C4-2B (cell line): Measurements from ENCODE around the gene NAA80.

ENCODE experiments used
- H3K27ac ChIP-seq: fragments of 450-650 bp; 2 replicates; pipeline ENCODE4 v1.5.1; 2017
- ZFX ChIP-seq: fragments of 450-650 bp; IDR thresholded peaks from 2 replicates; pipeline ENCODE4 v1.6.1; 2017
- TF ChIP-seq, protein P1 (sequence below): fragments of 450-650 bp; conservative IDR thresholded peaks from 2 replicates; pipeline ENCODE4 v1.5.1; 2017; ENCODE audit warnings: mild to moderate bottlenecking

Gene NAA80

DNA sequence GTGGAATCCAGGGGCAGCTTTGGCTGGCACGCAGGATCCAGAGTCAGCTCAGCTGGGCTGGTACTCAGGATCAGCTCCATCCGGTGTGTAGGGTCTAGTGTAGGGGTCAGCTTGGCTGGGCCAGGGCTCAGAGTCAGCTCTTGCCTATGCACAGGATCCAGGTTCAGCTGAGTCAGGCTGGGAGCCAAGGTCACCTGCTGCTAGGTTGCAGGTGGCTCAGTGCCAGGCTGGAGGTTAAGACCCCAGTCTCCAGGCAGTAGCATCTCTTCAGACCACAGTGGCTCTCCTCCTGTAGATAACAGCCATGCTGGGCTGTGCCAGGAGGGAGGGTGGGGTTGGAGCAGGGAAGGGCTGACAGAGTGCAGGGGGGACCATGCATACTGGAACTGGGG is 1.8 kb downstream of the NAA80 start:
- H3K27ac ChIP-seq, result no peak overlapping the region
- no peak for TF ChIP-seq ZFX
- TF ChIP-seq, protein P1, sequence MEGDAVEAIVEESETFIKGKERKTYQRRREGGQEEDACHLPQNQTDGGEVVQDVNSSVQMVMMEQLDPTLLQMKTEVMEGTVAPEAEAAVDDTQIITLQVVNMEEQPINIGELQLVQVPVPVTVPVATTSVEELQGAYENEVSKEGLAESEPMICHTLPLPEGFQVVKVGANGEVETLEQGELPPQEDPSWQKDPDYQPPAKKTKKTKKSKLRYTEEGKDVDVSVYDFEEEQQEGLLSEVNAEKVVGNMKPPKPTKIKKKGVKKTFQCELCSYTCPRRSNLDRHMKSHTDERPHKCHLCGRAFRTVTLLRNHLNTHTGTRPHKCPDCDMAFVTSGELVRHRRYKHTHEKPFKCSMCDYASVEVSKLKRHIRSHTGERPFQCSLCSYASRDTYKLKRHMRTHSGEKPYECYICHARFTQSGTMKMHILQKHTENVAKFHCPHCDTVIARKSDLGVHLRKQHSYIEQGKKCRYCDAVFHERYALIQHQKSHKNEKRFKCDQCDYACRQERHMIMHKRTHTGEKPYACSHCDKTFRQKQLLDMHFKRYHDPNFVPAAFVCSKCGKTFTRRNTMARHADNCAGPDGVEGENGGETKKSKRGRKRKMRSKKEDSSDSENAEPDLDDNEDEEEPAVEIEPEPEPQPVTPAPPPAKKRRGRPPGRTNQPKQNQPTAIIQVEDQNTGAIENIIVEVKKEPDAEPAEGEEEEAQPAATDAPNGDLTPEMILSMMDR, result no peak

DNA sequence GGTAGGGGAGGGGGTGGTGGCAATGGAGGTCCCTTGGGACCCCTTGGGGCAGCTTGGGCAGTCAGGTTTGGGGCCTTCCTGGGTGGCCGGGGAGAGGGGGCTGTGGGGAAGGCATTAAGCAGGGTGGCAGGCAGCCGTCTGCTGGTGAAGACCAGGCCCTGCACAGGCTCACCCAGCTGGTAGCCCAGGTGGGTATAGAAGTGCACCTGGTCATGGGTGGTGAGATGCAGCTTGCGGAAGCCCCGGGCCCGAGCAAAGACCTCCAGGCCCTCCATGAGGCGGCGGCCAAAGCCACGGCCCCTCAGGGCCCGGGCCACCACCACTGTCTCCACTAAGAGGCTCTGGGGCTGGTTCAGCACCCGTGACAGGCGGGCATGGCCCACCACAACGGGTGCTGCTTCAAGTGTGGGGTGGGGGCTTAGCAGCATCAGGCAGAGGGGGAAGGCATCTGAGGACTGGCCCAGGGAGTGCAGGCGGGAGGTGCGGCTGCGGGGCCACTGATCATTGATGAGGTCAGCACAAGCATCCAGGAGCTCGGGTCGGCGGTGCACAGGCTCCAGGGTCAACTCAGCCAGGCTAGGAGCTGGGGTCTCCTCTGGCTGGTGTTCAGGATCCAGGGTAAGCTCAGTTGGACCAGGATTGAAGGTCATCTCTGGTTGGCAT is 2.4 kb downstream of the NAA80 start:
- H3K27ac ChIP-seq, result no peak overlapping the region
- TF ChIP-seq, protein P1, result no peak

DNA sequence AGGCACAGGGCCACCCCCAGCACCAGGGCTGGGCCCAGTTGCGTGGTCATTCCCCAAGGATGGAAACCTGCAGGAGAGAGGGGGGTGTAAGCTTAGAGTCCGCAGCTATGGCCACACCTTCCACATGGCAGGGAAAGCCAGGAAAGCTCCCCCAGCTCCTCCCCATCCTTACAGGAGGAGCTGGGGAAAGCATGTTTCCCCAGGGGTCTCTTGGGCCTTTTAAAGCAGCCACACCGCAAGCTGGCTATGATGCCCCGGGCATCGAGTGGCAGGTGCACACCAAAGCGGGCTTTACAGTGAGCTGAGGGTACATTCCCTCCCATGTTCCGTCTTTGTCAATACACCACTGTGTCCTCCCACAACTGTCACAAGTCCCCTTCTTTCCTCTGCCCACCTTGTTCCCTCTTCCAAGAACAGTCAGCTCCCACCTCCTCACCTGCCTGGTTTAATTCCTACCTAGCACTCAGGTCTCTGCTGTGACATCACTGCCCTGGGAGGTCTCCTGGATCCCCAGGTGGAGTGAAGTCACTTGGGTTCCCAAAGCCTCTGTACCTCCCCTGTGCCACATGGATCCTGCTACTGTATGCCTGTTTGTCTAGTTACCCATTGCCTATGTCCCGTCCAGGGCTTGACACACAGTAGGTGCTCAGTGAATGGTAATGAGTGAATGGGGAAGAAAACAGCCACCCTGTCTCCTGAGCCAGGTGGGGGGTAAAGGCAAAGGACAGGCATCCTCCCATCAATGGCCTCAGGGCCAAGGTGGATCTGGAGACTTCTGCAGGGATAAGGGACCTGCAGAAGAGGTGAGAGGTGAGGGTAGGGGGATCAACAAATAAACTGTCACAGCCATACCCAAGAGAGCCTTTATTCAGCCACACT is 3.4 kb downstream of the NAA80 start:
- H3K27ac ChIP-seq, result no peak overlapping the region

DNA sequence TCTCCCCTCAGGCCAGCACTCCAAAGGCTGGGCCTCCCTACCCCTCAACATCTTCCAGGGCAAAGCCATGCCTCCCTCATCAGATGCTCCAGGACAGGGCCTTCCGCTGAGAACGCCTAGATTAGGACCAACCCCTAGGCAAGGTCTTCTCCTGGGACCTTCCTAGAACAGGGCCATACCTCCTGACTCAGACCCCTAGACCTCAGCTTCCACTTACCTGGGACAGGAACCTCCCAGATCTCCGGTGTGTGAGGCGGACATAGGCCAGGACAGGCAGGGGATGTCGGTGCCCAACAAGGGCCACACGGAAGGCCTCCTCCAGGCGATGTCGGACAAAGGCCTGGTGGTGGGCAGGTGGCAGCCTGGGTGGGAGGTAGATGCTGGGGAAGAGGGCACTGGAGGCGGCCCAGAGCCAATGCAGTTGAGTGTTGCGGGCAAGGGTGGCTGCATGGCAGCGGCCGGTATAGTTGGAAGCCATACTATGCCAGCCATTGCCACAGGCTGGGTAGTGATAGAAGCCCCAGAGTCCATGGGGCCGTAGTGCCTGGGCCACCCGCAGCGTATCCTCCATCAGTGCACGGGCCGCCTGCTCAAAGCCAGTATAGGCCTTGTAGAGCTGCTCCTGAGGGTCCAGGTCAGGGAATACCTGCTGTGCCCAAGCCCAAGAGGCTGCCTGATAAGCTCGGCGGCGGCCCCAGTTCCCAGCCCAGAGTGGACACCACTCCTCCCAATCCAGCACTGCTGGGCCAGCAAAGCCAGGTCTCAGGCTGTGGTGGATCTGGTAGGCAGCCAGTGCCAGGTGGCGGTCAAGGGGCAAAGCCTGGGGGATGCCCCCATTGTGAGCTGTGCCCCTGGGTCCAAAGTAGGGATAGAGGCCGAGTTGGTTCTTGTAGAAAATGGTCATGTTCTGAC is 4.5 kb downstream of the NAA80 start:
- no peak overlapping the region for H3K27ac ChIP-seq
- TF ChIP-seq ZFX, result no peak
- TF ChIP-seq, protein P1, result no peak

More for the DNA sequence above, 3.4 kb downstream of the NAA80 start:
- no peak for TF ChIP-seq ZFX
- TF ChIP-seq, protein P1, result no peak

DNA sequence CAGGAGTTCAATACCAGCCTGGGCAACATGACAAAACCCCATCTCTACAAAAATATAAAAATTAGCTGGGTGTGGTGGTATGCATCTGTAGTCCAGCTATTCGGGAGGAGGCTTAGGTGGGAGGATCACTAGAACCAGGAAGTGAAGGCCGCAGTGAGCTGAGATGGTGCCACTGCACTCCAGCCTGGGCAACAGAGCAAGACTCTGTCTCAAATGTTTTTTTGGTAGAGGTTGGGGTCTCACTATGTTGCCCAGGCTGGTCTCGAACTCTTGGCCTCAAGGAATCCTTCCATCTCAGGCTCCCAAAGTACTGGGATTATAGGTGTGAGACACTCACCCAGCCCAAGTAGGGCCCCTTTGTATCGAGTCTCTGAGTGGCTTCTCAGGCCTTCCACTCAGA is 5.1 kb downstream of the NAA80 start:
- H3K27ac ChIP-seq, result no peak overlapping the region
- TF ChIP-seq, protein P1, result no peak

DNA sequence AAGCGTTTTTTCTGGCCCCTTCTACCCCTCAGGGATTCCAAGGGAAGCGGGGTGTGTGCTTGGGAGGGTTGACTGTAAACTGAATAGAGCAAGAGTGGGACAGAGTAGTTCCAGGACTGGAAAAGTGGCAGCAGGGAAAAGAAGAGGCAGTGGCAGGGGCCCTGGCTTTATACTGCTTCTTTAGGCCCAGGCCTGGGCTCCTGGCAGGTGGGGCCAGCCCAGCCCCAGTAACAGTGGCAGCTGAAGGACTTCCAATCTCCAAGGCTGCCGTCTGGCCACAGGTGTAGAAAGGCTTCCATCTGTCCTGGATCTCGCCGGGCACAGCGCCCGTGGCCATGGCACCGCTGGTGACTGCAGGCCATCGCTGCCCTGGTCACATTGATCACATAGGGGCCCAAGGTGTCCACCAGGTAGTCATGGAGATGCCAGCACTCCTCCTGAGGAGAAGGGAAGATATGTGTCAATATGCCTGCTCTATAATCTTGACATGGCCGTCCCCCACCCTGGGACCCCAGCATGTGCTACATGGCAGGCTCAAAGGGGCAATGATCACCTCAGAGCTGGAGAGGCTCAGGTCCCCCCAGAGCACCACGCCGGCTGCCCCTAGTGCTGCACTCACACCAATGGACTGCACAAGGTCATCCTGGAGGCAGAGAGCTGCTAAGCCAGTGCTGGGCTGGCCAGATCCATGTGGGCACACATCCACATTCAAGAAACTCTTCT is 6.0 kb downstream of the NAA80 start:
- TF ChIP-seq, protein P1, result no peak
- no peak for TF ChIP-seq ZFX
- H3K27ac ChIP-seq, result peak overlapping the region; percentile 99
